A673 (cell line): ENCODE results near the gene ARSG. TPM values are rescaled to one million over a fixed set of nuclear protein-coding genes. Genes with fewer than 3 reads are reported as not detected.
"Not testable (repeated sequence)": the region's sequence is repeated elsewhere in the genome, so short reads cannot be mapped to it uniquely, and the experiment has no call there.

Source experiments
- BruUV-seq: library from RNA; stranded (reverse); fragments of 400-500 nt; replicated peaks from 2 replicates; lab custom pipeline; 2021; lab: Mats Ljungman, UMichigan
- CTCF ChIA-PET: fragments of 300-600 bp; sonication (Branson Sonifier 250); formaldehyde crosslinking; loops from one replicate; lab custom pipeline; 2022; ENCODE audit warnings: antibody characterized with exemption; lab: Charles Lee
- POLR2A ChIA-PET: fragments of 300-600 bp; sonication (Branson Sonifier 250); formaldehyde crosslinking; loops from one replicate; lab custom pipeline; 2022; ENCODE audit warnings: antibody characterized with exemption; ENCODE audit not compliant: low non-redundant PET; lab: Charles Lee
- DNase-seq: peaks from one replicate; pipeline ENCODE4 v3.0.0-alpha.2; 2015; ENCODE audit warnings: low spot score
- H3K27ac ChIP-seq: fragments of 200-600 bp; sonication (generic); 2 replicates; pipeline ENCODE4 v1.5.1; 2016; ENCODE audit warnings: mixed run types, low read depth, mild to moderate bottlenecking, mixed read lengths, antibody characterized with exemption, low read length; ENCODE audit not compliant: poor library complexity, severe bottlenecking
- H3K27me3 ChIP-seq: fragments of 200-600 bp; sonication (generic); replicated peaks from 2 replicates; pipeline ENCODE4 v1.6.1; 2017; ENCODE audit warnings: mixed run types, low read depth, mild to moderate bottlenecking, mixed read lengths, antibody characterized with exemption, low read length; ENCODE audit not compliant: insufficient read depth, poor library complexity
- H3K36me3 ChIP-seq: fragments of 200-600 bp; sonication (generic); 2 replicates; pipeline ENCODE4 v1.6.1; 2016; ENCODE audit warnings: mixed run types, mild to moderate bottlenecking, mixed read lengths, antibody characterized with exemption, low read length; ENCODE audit not compliant: insufficient read depth, poor library complexity, severe bottlenecking
- H3K4me1 ChIP-seq: fragments of 200-600 bp; sonication (generic); 2 replicates; pipeline ENCODE4 v1.6.1; 2017; ENCODE audit warnings: mixed run types, mild to moderate bottlenecking, mixed read lengths, antibody characterized with exemption, low read length; ENCODE audit not compliant: insufficient read depth, poor library complexity, severe bottlenecking
- H3K4me3 ChIP-seq: fragments of 200-600 bp; sonication (generic); 2 replicates; pipeline ENCODE4 v1.5.1; 2016; ENCODE audit warnings: low read depth, mixed run types, mild to moderate bottlenecking, mixed read lengths, low read length; ENCODE audit not compliant: poor library complexity, severe bottlenecking
- H3K9me3 ChIP-seq: fragments of 200-600 bp; sonication (generic); 2 replicates; pipeline ENCODE4 v1.6.1; 2016; ENCODE audit warnings: mixed run types, low read depth, mild to moderate bottlenecking, mixed read lengths, antibody characterized with exemption, low read length; ENCODE audit not compliant: poor library complexity, severe bottlenecking
- EZH2 ChIP-seq: fragments of 200-600 bp; sonication (generic); IDR thresholded peaks from 2 replicates; pipeline ENCODE4 v1.6.1; 2017; ENCODE audit warnings: borderline replicate concordance, low read depth, mild to moderate bottlenecking, mixed read lengths, antibody characterized with exemption, low read length; ENCODE audit not compliant: poor library complexity, severe bottlenecking
- intact Hi-C: fragments of 100-400 bp; cut with micrococcal nuclease; formaldehyde crosslinking; loops from one replicate; pipeline ENCODE4 v1.10.0; 2022; ENCODE audit not compliant: unreplicated experiment
- total RNA-seq: library from RNA; stranded (reverse); gene quantifications from 2 replicates; pipeline ENCODE4 v1.2.3, GENCODE V29; 2021
- TF ChIP-seq, protein P1 (sequence below): fragments of 300-800, 200-600 bp; sonication (generic); conservative IDR thresholded peaks from 2 replicates; pipeline ENCODE4 v1.5.1; 2017; ENCODE audit warnings: low read depth, mild to moderate bottlenecking, antibody characterized with exemption, low read length, moderate library complexity, mixed read lengths

The ARSG gene
- total RNA-seq, 1 experiment from 2014 or later, result 1.0 TPM

DNA sequence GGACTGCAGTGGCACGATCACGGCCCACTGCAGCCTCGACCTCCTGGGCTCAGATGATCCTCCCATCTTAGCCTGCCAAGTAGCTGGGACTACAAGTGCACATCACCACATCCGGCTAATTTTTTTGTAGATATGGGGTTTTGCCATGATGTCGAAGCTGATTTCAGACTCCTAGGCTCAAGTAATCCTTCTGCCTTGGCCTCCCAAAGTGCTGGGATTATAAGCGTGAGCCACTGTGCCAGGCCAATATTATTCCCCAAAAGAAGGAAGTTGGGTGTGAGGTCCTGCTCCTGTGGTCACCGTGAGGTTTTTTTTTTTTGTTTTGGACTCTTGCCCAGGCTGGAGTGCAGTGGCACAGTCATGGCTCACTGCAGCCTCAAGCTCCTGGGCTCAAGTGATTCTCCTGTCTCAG, 41.9 kb upstream of the ARSG start:
- TF ChIP-seq, protein P1, sequence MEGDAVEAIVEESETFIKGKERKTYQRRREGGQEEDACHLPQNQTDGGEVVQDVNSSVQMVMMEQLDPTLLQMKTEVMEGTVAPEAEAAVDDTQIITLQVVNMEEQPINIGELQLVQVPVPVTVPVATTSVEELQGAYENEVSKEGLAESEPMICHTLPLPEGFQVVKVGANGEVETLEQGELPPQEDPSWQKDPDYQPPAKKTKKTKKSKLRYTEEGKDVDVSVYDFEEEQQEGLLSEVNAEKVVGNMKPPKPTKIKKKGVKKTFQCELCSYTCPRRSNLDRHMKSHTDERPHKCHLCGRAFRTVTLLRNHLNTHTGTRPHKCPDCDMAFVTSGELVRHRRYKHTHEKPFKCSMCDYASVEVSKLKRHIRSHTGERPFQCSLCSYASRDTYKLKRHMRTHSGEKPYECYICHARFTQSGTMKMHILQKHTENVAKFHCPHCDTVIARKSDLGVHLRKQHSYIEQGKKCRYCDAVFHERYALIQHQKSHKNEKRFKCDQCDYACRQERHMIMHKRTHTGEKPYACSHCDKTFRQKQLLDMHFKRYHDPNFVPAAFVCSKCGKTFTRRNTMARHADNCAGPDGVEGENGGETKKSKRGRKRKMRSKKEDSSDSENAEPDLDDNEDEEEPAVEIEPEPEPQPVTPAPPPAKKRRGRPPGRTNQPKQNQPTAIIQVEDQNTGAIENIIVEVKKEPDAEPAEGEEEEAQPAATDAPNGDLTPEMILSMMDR, result no peak
- no peak for TF ChIP-seq EZH2
- no peak overlapping the region for H3K4me3 ChIP-seq
- POLR2A ChIA-PET, result interaction anchor here (0.6 kb wide), 1 partner anchor 261 kb away, joined by 7 read pairs; no protein-coding TSS in a partner anchor

DNA sequence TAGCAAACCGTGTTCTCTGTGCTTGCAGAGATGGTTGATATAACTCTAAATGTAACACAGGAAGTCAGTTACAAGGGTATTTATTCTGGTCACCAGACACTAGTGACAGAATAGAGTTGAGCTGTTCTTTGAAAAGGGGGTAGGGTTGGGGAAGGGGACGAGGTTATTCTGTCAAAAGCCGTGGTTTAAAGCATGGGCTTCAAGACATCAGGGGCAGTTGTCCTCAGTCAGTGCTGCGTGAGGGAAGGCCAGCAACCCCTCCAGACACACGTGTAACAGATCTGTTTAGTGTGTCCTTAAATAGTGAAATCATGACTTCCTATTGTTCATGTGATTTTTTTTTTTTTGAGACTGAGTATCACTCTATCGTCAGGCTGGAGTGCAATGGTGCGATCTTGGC, 37.9 kb upstream of the ARSG start:
- H3K9me3 ChIP-seq, H3K4me3 ChIP-seq, CTCF ChIA-PET, POLR2A ChIA-PET, H3K4me1 ChIP-seq, BruUV-seq, H3K27me3 ChIP-seq, intact Hi-C loops, DNase-seq, H3K27ac ChIP-seq: not testable (repeated sequence)
- H3K36me3 ChIP-seq, result peaks cover 38% of the 10 kb centered on the region

More for the DNA sequence above, 41.9 kb upstream of the ARSG start:
- Histone ChIP-seq H3K4me1 (peaks cover 6% of the 10 kb centered on the region), H3K27me3 (no peaks in the 10 kb centered on the region), H3K27ac (no peak overlapping the region), H3K9me3 (no peaks in the 10 kb centered on the region), H3K36me3 (peaks cover 24% of the 10 kb centered on the region)
- no TSS peak for BruUV-seq
- CTCF ChIA-PET, result no interaction called here
- no peak for DNase-seq
- intact Hi-C loops, result no loop called here

DNA sequence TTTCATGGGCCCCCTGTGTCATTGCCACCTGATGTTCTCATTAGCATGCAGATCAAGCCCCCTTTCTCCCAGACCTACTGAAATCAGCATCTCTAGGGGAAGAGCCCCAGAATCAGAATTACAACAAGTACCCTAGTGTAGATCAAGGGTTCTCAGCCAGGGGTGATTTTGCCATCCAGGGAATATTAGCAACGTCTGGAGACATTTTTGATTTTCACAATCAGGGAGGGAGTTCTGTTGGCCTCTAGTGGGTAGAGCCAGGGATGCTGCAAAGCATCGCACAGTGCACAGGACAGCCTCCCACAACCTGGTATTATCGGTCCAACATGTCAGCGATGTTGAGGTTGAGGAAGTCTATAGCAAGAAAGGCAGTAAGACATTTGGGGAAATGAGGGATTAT, 36.1 kb upstream of the ARSG start:
- Histone ChIP-seq H3K4me3 (no peak overlapping the region), H3K9me3 (no peaks in the 10 kb centered on the region), H3K27ac (no peak overlapping the region), H3K4me1 (no peaks in the 10 kb centered on the region), H3K36me3 (peaks cover 35% of the 10 kb centered on the region), H3K27me3 (no peaks in the 10 kb centered on the region)
- BruUV-seq, result no TSS peak
- CTCF ChIA-PET, result no interaction called here
- no peak for DNase-seq
- POLR2A ChIA-PET, result interaction anchor here (0.7 kb wide), 1 partner anchor 961 kb away, joined by 10 read pairs; no protein-coding TSS in a partner anchor
- TF ChIP-seq, protein P1, result no peak
- TF ChIP-seq EZH2, result no peak
- intact Hi-C loops, result no loop called here
